Left ventricle myocardium superior (tissue), 1 donor: ENCODE measurements around the gene KDM3A. TPM values are rescaled to one million over a fixed set of nuclear protein-coding genes. Genes with fewer than 3 reads are reported as not detected.
A peak's percentile ranks its signal among the peaks of the same experiment; 100 is the strongest.

Source experiments
- ATAC-seq: fragments of 200-7000 bp; cut with Tn5 transposase; one replicate; pipeline ENCODE4 v1.9.1; 2020; ENCODE audit warnings: mild to moderate bottlenecking, moderate library complexity
- DNase-seq: peaks from one replicate; pipeline ENCODE4 v3.0.0-alpha.2; 2020
- intact Hi-C: fragments of 100-400 bp; cut with micrococcal nuclease; formaldehyde crosslinking; loops from one replicate; pipeline ENCODE4 v1.11.0; 2022
- total RNA-seq: library from RNA; stranded (reverse); fragmentation: NEBNext Ultra II Directional; extraction: Animal tissue kit (Norgen Biotek cat#: 25700); gene quantifications from one replicate; pipeline ENCODE4 v1.2.1, GENCODE V29; 2021
- donor health status: DM: no; HTN: yes; CAD: no; lungs with severe emphysema.

The KDM3A gene
- total RNA-seq, 1 donor from 2014 or later = 35.6 TPM

DNA sequence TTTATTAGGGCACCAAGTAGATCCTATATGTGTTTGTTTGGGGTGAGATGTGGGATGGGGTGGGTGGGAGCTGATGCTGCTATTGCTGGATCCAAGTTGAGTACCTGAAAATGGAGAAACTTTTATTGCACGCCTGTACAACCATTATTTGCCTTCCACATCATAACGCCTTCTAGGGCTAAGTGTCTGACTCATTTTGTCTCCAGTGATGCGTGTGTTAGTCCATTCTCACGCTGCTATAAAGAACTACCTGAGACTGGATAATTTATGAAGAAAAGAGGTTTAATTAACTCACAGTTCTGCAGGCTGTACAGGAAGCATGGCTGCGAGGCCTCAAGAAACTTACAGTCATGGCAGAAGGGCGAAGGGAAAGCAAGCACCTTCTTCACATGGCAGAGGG lies 58.2 kb downstream of the KDM3A start:
- no peak for DNase-seq
- intact Hi-C loops = no loop called here

DNA sequence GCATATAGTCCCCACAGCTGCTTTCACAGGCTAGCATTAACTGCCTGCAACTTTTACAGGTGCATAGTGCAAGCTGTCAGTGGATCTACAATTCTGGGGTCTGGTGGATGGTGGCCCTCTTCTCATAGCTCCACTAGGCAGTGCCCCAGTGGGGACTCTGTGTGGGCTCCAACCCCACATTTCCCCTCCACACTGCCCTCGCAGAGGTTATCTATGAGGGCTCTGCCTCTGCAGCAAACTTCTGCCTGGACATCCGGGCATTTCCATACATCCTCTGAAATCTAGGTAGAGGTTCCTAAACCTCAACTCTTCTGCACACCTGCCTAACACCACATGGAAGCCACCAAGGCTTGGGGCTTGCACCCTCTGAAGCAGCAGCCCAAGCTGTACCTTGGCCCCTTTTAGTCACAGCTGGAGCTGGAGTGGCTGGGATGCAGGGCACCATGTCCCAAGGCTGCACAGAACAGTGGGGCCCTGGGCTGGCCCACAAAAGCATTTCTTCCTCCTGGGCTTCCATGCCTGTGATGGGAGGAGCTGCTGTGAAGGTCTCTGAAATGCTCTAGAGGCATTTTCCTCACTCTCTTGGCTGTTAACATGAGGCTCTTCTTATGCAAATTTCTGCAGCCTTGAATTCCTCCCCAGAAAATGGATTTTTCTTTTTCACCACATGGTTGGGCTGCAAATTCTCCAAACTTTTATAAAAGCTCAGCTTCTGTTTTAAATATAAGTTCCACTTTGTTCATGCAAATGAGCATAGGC lies 59.3 kb downstream of the KDM3A start:
- DNase-seq = no peak
- intact Hi-C loops = no loop called here
- no peak for ATAC-seq

More for the DNA sequence above, 58.2 kb downstream of the KDM3A start:
- ATAC-seq = no peak

DNA sequence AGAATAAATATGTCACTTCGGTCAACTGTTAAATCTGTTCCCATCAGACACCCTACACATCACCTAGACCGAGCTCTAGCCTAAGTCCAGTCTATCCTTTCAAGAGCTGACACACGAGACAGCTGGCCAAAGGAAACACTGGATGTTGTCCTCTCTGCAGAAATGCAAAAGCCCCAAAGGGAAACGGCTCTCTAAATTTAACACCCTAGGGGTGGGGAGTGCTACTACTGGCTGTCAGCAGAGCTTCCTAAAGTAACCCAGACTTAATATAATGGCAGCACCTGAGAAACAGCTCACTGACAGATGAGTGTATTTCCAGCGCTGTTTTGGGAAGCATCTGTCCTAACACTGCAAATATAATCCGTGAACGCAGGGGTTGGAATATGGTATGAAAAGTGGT lies 66.4 kb downstream of the KDM3A start:
- ATAC-seq (peak; percentile 73), DNase-seq (no peak)
- intact Hi-C loops = no loop called here

DNA sequence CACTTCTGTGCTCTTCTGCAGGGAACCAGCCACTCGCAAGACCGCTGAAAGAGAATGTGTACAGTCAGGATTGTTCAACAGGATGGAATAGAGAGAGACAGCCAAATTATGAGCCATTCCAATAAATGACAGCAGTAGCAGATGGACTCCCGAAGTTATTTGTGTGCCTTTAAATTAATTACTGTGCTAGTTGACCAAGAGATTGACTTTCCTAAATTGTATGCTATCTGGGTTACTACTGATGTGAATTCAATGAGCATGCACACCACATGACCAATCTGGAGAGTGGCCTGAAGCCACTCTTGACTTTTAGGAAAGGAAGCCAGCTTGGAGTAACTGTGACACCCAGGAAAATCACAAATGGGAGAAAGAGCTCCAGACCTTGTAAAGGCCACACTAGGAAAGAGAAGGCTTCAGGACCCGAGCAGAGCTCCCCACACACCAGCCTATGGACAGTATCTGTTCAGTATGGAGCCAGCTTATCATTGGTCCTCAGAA lies 69.3 kb downstream of the KDM3A start:
- intact Hi-C loops = no loop called here
- ATAC-seq (peak; percentile 38), DNase-seq (no peak)

DNA sequence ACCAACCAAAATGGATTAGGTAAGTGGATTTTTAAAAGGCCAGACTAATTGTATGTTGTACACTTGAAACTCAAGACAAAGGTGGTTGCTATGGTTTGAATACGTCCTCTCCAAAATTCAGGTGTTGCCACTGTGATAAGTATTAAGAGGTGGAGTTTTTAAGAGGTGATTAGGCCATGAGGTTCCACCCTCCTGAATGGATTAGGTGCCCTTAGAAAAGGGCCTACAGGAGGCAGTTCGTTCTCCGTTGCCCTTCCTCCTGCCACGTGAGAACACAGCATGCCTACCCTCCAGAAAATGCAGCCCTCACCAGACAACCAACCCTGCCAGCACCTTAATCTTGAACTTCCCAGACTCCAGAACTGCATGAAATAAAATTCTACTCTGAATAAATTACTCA lies 70.9 kb downstream of the KDM3A start:
- DNase-seq (no peak), ATAC-seq (no peak)
- intact Hi-C loops = no loop called here

DNA sequence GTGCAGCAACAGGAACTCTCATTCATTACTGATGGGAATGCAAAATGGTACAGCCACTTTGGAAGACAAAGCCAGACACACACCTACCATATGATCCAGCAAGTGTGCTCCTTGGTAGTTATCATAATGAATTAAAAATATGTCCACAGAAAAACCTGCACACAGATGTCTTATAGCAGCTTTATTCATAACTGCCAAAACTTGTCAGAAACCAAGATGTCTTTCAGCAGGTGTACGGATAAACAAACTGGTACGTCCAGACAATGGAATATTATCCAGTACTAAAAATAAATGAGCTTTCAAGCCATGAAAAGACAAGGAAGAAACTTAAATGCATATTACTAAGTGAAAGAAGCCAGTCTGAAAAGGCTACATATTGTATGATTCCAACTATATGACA lies 71.7 kb downstream of the KDM3A start:
- ATAC-seq = no peak
- no peak for DNase-seq
- intact Hi-C loops = no loop called here

DNA sequence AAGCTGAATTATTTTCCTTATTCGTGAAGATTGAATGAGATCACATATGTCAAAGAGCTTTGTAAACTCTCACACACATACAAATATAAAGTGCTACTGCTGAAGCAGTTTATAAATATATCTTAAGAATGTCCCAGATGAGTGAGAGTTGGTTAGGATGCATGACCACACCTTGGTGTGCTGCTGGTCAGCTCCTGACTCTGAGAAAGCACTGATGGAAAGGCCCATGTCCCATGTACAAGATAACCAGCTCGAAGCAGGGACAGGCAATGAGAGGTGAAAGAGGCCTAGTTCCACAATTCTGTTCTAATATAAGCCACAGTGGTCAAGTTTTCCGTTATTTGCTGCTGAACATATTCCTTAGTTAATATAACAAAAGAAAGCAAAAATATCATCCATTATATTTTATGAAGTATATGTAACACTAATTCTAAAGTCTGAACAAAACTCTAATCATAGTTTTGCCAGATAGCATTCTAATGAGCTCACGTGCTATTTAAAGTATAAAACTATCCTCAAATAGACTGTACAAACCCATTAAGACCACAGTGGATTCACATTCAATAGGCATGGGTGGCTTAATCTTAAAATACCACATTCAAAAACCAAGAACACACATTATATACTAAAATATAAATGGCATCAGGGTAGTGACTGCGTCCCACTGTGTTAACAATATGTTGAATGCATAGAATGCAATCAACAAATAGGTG lies 72.9 kb downstream of the KDM3A start:
- ATAC-seq = peak; percentile 51
- no peak for DNase-seq
- intact Hi-C loops = no loop called here

DNA sequence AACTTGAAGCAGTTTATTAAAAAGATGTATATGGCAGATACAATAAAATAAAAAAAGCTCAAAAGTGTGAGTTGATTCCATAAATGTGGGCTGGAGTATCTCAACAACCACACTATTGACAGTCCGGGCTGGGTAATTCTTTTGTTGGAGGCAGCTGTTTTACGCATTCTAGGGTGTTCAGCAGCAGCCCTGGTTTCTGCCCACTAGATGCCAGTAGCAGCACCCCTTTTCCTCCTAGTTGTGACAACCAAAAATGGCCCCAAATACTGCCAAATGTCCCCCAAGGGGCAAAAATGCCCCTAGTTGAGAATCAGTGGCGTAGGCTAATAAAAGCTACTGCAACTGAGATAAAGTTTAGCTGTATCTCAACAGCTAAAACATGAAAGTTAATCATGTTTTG lies 77.3 kb downstream of the KDM3A start:
- intact Hi-C loops = no loop called here
- DNase-seq (no peak), ATAC-seq (peak; percentile 64)

DNA sequence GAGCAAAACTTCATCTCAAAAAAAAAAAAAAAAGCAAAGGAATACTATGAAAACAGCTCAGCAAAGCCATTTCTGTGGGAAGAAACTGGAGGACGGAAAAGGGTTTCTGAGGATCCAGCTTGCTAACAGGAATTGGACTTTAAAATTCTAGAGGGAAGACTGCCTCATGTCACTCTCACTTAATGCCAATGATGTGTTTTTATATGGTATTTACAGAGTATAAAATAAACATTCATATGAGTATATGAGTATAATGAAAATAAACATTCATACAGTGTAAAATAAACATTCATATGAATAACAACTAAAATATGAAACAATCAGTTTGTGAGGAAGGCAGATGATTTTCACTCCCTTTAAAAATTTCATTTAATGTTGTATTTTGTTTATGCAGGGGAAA lies 78.2 kb downstream of the KDM3A start:
- DNase-seq = no peak
- intact Hi-C loops = no loop called here
- ATAC-seq = no peak

DNA sequence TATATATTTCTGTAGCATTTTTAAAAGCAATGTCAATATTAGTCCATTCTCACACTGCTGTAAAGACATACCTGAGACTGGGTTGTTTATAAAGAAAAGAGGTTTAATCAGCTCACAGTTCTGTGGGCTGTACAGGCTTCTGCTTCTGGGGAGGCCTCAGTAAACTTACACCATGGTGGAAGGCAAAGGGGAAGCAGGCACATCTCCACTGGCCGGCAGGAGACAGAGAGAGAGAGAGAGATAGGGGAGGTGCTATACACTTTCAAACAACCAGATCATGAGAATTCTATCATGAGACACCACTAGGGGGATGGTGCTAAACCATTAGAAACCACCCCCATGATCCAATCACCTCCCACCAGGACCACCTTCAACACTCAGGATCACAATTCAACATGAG lies 79.0 kb downstream of the KDM3A start:
- intact Hi-C loops = no loop called here
- ATAC-seq (no peak), DNase-seq (no peak)

DNA sequence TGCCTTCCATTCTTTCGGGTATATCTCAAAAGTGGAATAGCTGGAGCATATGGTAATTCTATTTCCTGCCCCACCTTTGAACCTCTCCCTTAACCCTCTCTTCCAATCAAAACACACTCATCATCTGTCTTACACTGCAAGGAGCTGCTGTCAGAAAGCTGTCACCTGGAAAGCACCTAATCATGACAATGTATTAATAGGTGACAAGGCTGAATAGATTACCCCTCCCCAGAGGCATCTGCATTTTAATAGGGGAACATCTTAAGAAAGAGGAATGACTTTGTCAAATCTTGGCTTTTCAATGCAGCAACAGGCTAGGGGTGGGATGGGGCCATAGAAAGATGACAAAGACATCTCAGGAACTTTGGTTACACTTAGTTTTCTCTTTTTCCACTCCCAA lies 80.8 kb downstream of the KDM3A start:
- intact Hi-C loops = no loop called here
- DNase-seq (no peak), ATAC-seq (no peak)

DNA sequence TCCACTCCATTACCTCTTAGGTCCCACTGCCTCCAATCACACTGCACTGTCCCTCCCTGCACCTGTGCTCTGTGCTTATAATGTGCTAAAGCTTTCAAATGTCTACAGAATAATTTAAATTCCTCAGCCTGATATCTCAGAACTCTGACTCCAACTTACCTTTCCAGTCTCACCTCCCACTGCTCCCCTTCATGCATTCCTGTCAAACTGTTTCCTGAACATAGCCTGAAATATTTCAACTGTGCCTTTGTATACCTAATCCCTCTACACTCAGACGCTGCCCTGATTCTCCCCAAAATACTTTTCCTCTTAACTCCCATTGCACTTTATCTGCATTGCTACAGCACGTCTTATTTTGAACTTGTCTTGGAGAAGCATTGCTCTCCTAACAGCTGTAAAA lies 81.5 kb downstream of the KDM3A start:
- DNase-seq (no peak), ATAC-seq (no peak)
- intact Hi-C loops = no loop called here

DNA sequence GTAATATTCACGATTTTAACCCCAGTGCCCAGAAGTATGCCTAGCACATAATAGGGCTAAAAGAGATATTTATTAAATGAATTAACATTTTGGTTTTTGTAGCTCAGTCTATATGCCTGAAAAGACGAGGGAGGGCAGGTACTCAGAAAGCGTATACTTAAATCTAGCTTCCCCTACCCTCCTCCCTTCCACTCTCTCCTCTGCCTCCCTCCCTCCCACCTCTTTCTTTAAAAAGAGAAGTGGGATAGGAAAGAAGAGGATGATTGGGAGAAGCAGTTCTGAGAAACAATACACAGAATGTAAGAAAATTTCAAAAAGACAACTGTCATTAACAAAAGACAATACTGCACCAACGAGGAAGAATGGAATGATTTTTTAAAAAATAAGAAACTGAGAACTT lies 82.3 kb downstream of the KDM3A start:
- intact Hi-C loops = no loop called here
- DNase-seq (no peak), ATAC-seq (no peak)

DNA sequence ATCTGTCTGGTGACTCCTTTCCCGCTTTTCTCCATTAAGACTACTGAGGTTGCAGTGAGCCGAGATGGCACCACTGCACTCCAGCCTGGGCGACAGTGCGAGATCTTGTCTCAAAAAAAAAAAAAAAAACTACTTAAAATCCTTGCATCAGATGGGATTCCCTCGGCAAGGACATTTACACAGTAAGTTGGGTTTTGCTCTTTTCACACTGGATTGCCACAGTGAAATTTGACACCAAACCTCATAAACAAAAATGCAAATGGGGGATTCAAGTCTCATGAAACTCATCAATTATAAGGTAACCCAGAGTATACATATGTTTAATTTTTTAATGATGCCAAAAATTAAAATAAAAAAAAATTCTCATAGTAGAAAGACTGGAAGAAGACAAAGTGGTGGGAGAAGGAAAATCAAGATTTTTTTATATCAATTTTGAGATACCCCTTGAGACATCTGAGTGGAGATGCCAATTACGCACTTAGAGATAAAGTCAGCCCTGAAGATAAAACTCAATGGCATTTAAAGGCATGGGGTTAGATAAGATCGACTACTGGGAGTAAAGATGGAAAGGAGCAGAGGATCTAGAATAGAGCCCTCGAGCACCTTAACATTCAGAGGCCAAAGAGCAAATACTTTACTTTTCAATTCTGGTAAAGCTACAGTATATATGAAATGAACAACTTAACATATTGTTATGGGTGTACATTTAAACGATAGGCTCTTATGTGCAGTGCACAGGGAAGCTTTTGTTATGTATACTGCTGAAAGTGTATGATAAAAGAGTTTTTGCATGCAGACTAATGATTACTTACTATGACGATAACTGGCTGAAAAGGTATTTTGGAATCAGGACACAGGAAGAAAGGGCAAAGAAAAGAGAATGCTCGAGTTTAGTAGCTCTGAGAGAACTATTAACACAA lies 84.5 kb downstream of the KDM3A start:
- ATAC-seq (no peak), DNase-seq (no peak)
- intact Hi-C loops = no loop called here

DNA sequence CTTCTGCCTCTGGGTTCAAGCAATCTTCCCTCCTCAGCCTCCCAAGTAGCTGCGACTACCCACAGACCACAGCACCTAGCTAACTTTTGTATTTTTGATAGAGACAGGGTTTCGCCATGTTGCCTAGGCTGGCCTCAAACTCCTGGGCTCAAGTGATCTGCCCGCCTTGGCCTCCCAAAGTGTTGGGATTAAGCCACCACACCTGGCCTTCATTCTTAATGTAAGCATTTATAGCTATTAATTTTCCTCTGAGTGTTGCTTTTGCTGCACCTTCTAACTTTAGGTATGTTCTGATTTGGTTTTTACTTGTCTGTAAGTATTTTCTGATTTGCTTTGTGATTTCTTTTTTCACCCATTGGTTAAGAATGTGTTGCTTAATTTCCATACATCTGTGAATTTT lies 92.4 kb downstream of the KDM3A start:
- DNase-seq (no peak), ATAC-seq (no peak)
- intact Hi-C loops = no loop called here

DNA sequence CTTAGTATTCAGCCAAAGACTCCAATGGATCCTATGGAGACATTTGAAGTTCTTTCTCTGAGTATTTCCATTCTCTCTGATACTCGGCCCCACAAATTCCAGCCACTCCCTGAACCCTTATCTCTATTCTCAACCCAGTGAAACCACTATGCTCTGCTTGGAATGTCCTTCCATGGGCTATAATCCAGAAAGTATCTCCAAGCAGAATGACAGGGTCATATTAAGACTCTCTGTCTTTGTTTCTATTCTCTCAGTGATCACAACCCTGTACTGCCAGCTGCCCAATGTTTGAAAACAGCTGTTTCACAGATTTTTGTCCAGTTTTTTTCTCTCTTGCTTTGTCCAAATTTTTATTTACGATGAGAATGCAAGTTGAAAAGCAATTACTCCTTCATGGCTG lies 100.2 kb downstream of the KDM3A start:
- ATAC-seq = peak; percentile 63

More for the DNA sequence above, 100.2 kb downstream of the KDM3A start:
- intact Hi-C loops = no loop called here
- DNase-seq = no peak
